GM21381 (cell line): ENCODE results near the gene HBZ.
"Not testable (repeated sequence)": the region's sequence is repeated elsewhere in the genome, so short reads cannot be mapped to it uniquely, and the experiment has no call there.

Experiments used
- ATAC-seq: cut with Tn5 transposase; IDR thresholded peaks from one replicate; pipeline ENCODE4 v1.9.1; 2021; ENCODE audit warnings: mild to moderate bottlenecking, moderate library complexity; ENCODE audit not compliant: unreplicated experiment

The HBZ gene

DNA sequence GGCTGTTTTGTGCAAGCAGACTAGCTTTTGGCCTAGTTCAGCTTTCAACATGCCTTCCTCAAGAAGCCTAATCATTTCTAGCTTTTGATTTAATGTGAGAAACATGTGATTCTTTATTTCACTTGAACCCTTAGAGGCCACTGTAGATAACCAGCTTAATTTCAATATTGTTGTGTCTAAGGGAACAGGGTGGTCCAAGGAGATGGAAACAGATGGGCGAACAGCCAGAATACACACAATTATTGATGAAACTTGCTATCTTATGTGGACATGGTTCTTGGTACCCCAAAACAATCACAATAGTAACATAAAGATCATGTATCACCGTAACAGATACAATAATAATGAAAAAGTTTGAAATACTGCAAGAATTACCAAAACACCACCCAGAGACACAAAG is 18.7 kb upstream of the HBZ start:
- ATAC-seq = no peak

GRCh38 chr16:138049-138417 is 14.4 kb upstream of the HBZ start:
- ATAC-seq = no peak

- no peak for ATAC-seq
These were observed 12.1 kb upstream of the HBZ start for GRCh38 chr16:140175-140857.

- no peak for ATAC-seq
These were observed 10.0 kb upstream of the HBZ start for GRCh38 chr16:142405-142967.

- no peak for ATAC-seq
These were observed 9.4 kb upstream of the HBZ start for GRCh38 chr16:143047-143446.

DNA sequence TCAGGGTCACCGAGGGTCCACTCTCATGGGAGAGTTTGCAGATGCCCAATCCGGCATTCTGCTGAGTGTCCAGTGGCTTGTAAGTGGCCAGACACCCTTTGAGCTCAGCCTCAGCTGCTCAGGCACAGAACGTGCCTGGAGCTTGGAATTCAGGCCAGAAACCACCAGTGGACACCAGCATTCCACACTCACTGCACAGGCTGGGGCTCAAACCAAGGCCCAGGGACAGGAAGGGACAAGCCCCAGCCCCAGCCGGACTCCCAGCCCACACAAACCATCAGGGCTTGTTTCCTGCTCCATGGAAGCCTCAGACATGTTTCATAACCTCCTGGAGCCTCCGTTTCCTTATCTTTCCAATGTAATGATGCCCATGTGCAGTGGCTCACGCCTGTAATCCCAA is 9.0 kb upstream of the HBZ start:
- ATAC-seq = no peak

- ATAC-seq = no peak
These were observed 7.6 kb upstream of the HBZ start for GRCh38 chr16:144797-145252.

- no peak for ATAC-seq
These were observed 5.8 kb upstream of the HBZ start for GRCh38 chr16:146646-147045.

- no peak for ATAC-seq
These were observed 3.3 kb upstream of the HBZ start for GRCh38 chr16:149024-149660.

- ATAC-seq = not testable (repeated sequence)
These were observed 681 bp downstream of the HBZ start for GRCh38 chr16:153129-153521.

- ATAC-seq = not testable (repeated sequence)
These were observed 1.2 kb downstream of the HBZ start for GRCh38 chr16:153550-154216.

GRCh38 chr16:154217-155030 is 2.0 kb downstream of the HBZ start:
- ATAC-seq = no peak

- no peak for ATAC-seq
These were observed 2.6 kb downstream of the HBZ start for GRCh38 chr16:155031-155398.

- ATAC-seq = no peak
These were observed 6.8 kb downstream of the HBZ start for GRCh38 chr16:159136-159849.

DNA sequence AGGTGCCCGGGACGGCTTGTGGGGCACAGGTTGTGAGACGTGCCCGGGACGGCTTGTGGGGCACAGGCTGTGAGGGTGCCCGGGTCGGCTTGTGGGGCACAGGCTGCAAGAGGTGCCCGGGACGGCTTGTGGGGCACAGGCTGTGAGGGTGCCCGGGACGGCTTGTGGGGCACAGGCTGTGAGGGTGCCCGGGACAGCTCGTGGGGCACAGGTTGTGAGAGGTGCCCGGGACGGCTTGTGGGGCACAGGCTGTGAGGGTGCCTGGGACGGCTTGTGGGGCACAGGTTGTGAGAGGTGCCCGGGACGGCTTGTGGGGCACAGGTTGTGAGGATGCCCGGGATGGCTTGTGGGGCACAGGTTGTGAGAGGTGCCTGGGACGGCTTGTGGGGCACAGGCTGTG is 7.8 kb downstream of the HBZ start:
- ATAC-seq = not testable (repeated sequence)

- ATAC-seq = no peak
These were observed 8.3 kb downstream of the HBZ start for GRCh38 chr16:160691-161190.

DNA sequence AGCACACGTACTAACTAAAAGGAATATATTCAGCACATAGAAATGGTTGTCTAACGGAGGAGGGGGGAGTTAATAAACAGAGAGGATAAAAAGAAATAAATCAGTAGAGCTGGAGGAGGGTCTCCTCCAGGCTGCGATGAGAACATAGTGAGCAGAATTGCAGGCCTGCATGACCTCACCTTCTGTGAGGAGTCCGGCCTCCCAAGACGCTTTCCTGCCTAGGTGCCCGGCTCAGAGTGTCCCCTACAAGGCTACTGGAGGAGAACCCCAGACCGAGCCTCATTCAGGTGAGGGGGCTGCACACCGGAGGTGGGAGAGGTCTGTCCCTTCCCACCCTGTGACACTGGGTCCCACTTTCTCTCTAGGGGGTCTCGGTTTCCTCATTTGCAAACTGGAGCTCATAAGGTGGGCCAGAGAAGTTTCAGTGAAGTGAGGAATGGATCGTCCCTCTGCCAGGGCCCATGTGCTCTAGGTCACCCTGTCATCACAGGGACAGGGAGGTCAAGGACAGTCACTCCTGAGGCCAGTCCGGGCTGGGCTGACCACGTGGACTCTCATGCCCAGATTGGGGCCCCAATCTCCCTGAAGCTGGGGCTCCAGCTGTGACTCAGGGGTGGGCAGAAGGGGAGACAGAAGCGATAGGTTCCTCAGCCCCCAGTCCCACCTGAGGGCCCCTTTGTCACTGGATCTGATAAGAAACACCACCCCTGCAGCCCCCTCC is 10.0 kb downstream of the HBZ start:
- no peak for ATAC-seq

- not testable (repeated sequence) for ATAC-seq
These were observed 10.7 kb downstream of the HBZ start for GRCh38 chr16:163139-163538.

GRCh38 chr16:163696-164095 is 11.3 kb downstream of the HBZ start:
- ATAC-seq = not testable (repeated sequence)
